OCI-LY3 (cell line): ENCODE data around the gene TCF12.

Experiments
- EZH2phosphoT487 ChIP-seq: fragments of 200-600 bp; shearing (Covaris generic); IDR thresholded peaks from 2 replicates; pipeline ENCODE4 v1.6.1; 2018; ENCODE audit warnings: antibody characterized with exemption, mixed run types, low read depth
- TF ChIP-seq, protein P1 (sequence below): fragments of 200-600, 300-600 bp; sonication (generic); IDR thresholded peaks from 2 replicates; pipeline ENCODE4 v1.5.1; 2014; ENCODE audit warnings: antibody characterized with exemption, low read length, low read depth

- TF ChIP-seq, protein P1, sequence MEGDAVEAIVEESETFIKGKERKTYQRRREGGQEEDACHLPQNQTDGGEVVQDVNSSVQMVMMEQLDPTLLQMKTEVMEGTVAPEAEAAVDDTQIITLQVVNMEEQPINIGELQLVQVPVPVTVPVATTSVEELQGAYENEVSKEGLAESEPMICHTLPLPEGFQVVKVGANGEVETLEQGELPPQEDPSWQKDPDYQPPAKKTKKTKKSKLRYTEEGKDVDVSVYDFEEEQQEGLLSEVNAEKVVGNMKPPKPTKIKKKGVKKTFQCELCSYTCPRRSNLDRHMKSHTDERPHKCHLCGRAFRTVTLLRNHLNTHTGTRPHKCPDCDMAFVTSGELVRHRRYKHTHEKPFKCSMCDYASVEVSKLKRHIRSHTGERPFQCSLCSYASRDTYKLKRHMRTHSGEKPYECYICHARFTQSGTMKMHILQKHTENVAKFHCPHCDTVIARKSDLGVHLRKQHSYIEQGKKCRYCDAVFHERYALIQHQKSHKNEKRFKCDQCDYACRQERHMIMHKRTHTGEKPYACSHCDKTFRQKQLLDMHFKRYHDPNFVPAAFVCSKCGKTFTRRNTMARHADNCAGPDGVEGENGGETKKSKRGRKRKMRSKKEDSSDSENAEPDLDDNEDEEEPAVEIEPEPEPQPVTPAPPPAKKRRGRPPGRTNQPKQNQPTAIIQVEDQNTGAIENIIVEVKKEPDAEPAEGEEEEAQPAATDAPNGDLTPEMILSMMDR: no peak
- no peak for TF ChIP-seq EZH2phosphoT487
Observed at GRCh38 chr15:57201578-57201977, 283.1 kb downstream of the TCF12 start.
